ENCODE measurements around the gene SYNRG.

The SYNRG gene

GRCh38 chr17:37466471-37466870 lies 142.7 kb downstream of the SYNRG start:
- no peak for DNase-seq (ENCODE audit: low read depth)

- no peak for DNase-seq (ENCODE audit: low read depth)
Observed at GRCh38 chr17:37465069-37465616, 144.1 kb downstream of the SYNRG start.
